AG09319 (cell line): ENCODE data around the gene RWDD1.

Source experiments
- DNase-seq: peaks from one replicate; pipeline ENCODE4 v3.0.0-alpha.2; 2010; ENCODE audit warnings: low read depth; ENCODE audit errors: extremely low read depth
- TF ChIP-seq, protein P1 (sequence below): IDR thresholded peaks from 2 replicates; pipeline ENCODE4 v1.5.1; 2011; ENCODE audit warnings: low read depth, mild to moderate bottlenecking, inconsistent platforms, low read length, moderate library complexity

RWDD1 gene

DNA sequence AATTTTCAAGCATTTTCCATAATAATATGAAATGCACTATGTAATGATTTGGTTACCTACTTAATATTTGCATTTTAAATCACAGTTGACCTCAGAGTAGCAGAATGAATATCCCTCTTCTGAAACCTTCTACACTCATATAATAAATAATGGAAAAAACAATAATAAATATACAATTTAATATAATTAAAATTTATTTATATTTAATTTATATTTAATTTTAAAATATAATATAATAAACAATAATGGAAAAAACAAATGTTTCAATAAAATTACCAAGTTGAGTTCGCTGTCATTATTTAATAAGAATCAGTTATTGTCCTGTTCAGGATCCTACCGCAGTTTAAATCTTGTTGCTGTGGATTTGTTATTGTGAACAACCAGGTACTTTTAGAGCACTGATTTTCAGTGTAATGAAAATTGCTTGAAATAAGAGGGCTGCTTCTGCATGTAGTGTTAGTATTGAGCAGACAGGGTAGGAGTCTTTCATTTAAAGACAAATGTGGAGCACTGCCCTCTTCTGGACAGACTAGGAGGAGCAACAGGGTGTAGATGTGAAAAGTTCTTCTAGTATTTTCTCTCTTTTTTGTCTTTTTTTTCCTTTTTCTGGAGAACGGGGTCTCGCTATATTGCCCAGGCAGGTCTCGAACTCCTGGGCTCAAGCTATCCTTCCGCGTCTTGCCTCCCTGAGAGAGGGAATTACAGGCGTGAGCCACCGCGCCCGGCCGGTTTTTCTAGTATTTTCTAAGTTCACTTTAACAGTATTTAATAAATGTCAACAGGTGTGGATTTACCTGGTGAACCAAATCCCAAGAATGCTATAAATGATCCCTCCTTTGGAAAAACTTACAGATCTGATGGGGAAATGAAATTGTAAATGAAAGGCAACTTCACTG, 39.4 kb upstream of the RWDD1 start:
- DNase-seq: peak; percentile 49
- TF ChIP-seq, protein P1, sequence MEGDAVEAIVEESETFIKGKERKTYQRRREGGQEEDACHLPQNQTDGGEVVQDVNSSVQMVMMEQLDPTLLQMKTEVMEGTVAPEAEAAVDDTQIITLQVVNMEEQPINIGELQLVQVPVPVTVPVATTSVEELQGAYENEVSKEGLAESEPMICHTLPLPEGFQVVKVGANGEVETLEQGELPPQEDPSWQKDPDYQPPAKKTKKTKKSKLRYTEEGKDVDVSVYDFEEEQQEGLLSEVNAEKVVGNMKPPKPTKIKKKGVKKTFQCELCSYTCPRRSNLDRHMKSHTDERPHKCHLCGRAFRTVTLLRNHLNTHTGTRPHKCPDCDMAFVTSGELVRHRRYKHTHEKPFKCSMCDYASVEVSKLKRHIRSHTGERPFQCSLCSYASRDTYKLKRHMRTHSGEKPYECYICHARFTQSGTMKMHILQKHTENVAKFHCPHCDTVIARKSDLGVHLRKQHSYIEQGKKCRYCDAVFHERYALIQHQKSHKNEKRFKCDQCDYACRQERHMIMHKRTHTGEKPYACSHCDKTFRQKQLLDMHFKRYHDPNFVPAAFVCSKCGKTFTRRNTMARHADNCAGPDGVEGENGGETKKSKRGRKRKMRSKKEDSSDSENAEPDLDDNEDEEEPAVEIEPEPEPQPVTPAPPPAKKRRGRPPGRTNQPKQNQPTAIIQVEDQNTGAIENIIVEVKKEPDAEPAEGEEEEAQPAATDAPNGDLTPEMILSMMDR: peak; percentile 76

DNA sequence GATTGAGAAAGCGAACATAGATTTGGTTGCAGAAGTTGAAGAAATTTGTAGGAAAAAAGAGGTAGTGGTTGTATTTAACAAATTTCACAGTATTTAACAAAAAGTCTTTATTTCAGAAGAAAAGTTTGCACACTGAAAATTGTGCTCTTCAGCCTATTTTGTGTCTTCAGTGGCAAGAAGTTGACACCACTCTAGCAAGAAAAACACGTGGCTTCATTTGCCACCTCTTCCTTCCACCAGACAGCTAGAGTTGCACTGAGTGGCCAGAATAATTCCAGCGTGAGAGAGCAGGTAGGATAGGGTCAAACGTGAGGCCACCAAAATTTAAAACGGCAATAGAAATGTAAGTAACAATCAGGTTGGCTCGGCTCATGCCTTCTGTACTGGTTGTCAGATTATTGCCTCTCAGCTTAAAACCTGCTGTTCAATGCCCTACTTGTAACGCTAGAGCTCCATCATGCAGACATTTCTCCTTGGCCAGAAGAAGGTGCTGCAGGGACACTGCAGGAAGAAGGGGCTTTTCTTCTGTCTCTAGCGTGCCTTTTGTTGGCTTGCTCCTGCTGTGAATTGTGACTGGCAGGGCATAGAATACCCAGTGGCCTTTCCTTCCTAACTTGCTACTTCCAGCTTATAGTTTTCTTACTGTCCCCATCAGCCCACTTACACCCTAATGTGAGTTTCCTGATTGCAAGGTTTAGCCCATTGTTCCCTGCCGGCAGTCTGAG, 37.9 kb upstream of the RWDD1 start:
- TF ChIP-seq, protein P1: peak; percentile 10
- DNase-seq: no peak

DNA sequence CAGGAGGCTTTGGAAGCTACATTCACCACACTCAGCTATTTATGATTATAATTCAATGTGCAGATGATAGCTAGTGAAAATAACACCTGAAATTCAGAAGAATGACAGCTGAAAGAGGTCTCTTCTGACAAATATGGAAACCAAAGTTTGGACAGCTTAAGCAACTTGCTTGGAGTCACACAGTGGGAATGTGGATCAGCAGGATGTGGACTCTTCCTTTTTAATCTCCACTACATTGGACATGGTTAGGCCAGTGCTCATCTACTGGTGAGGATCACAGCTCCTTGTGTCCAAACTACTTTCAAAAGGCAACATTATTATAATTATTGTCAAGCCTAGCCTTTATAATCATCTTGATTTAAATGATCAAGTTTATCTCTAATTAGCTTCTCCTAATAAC, 36.2 kb upstream of the RWDD1 start:
- no peak for DNase-seq
- TF ChIP-seq, protein P1: no peak

DNA sequence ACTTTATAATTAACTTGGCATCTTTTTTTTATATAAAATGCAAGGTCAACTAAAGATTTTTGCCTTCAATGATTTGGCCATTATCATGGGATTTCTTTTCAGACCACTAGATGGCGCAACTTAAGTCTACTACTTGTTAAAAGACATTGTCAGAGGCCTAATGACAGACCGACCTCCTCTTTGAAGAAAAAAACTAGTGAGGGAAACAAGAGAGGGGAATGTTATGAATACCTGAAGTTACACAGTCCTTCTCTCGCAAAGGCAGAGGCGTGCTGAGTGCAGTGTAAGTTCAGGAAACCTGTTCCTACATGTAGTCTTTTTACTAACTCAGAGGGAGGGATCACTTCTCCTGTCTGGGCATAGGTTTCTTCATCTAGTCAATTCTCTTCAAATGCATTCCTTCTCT, 35.1 kb upstream of the RWDD1 start:
- DNase-seq: peak; percentile 25
- TF ChIP-seq, protein P1: peak; percentile 61

DNA sequence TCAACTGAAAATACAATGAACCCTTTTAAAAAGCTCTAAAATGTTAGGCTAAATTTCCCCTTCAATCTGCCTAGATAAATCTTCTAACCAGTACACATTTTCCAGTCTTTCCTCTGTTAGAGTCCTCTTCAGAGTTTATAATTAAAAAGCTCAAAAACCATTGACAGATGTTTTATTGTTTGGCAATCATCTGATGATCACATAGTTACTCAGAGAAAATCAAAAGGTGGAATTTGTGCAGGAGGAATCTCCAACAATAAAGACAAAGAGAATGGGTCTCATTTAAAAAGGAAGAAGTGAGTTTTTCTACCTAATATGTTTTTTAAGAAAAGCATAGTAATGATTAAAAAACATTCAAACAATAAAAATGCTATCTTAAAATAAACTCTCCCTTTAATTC, 28.9 kb upstream of the RWDD1 start:
- no peak for DNase-seq
- TF ChIP-seq, protein P1: no peak

DNA sequence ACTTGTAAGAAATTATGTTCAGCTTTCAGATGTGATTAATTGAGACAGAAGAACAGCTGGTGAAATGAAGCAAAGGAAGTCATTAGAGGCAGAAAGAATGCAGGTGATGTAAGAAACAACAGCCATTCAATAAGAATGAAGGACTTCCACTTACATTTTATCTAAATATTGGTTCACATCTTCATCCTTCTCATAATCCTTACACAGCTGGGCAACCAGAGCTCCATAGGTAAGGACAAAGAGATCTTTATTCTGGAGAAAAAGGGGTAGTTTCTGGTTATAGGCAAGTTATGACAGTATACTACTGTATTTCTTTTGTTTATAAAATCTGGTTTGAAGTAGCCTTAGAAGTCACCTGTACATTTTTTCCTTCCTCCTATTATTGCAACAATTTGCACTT, 28.2 kb upstream of the RWDD1 start:
- no peak for DNase-seq
- TF ChIP-seq, protein P1: no peak

DNA sequence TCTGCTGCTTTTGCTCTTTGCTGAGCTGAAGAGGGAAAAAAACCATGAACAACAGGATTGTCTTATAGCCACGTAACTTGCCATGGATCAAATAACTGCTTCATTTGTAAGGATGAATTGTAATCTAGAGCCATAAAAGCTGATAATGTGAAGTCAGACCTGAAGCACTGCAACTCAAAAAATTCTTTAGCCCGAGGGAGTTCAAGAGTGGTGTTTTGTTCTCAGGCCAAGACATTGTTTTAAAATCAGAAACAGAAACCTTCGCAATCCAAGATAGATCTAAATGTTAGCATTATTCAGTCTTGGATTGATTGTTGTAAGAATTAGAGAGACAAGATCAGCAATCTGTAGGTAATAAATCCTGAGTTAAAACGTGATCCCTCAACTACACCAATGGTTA, 25.7 kb upstream of the RWDD1 start, which contains the start of gene TRAPPC3L:
TSS of gene TRAPPC3L (minus strand) at position 34 of the 400 bp plus-strand sequence. CDS start 170 bp downstream, outside the sequence.
- DNase-seq: no peak
- TF ChIP-seq, protein P1: no peak
